Suppressor macrophage treated with lipopolysaccharide for 4 hours (primary cell): ENCODE results near the gene PDLIM1.
A peak's percentile ranks its signal among the peaks of the same experiment; 100 is the strongest.

Source experiments
- DNase-seq: peaks from one replicate; pipeline ENCODE4 v3.0.0-alpha.2; 2020

PDLIM1 gene

GRCh38 chr10:95287281-95287680 is 3.5 kb downstream of the PDLIM1 start:
- no peak for DNase-seq

GRCh38 chr10:95286707-95287106 is 4.1 kb downstream of the PDLIM1 start:
- DNase-seq: no peak

- no peak for DNase-seq
Observed at GRCh38 chr10:95285556-95285955, 5.2 kb downstream of the PDLIM1 start.

GRCh38 chr10:95284807-95285206 is 6.0 kb downstream of the PDLIM1 start:
- no peak for DNase-seq

- no peak for DNase-seq
Observed at GRCh38 chr10:95282107-95282506, 8.7 kb downstream of the PDLIM1 start.

- DNase-seq: no peak
Observed at GRCh38 chr10:95281206-95281605, 9.6 kb downstream of the PDLIM1 start.

- no peak for DNase-seq
Observed at GRCh38 chr10:95280637-95281036, 10.2 kb downstream of the PDLIM1 start.

- no peak for DNase-seq
Observed at GRCh38 chr10:95279042-95279820, 11.6 kb downstream of the PDLIM1 start.

GRCh38 chr10:95278061-95278988 is 12.5 kb downstream of the PDLIM1 start:
- no peak for DNase-seq

- no peak for DNase-seq
Observed at GRCh38 chr10:95277614-95278013, 13.2 kb downstream of the PDLIM1 start.

- DNase-seq: no peak
Observed at GRCh38 chr10:95277201-95277570, 13.6 kb downstream of the PDLIM1 start.

GRCh38 chr10:95276367-95277200 is 14.2 kb downstream of the PDLIM1 start:
- DNase-seq: no peak

GRCh38 chr10:95275726-95276366 is 15.0 kb downstream of the PDLIM1 start:
- DNase-seq: no peak

GRCh38 chr10:95273393-95274312 is 17.1 kb downstream of the PDLIM1 start:
- DNase-seq: no peak

GRCh38 chr10:95268438-95268837 is 22.4 kb downstream of the PDLIM1 start:
- no peak for DNase-seq

GRCh38 chr10:95267251-95267650 is 23.6 kb downstream of the PDLIM1 start:
- no peak for DNase-seq

- peak; percentile 71 for DNase-seq
Observed at GRCh38 chr10:95266674-95267095, 24.1 kb downstream of the PDLIM1 start.

- no peak for DNase-seq
Observed at GRCh38 chr10:95265572-95265971, 25.2 kb downstream of the PDLIM1 start.

- no peak for DNase-seq
Observed at GRCh38 chr10:95264227-95265051, 26.4 kb downstream of the PDLIM1 start.

- no peak for DNase-seq
Observed at GRCh38 chr10:95263864-95264226, 27.0 kb downstream of the PDLIM1 start.
